ENCODE results near the gene CHODL.

Gene CHODL

GRCh38 chr21:18235545-18235944 is 9.1 kb upstream of the CHODL start:
- TF ChIP-seq, protein P1, sequence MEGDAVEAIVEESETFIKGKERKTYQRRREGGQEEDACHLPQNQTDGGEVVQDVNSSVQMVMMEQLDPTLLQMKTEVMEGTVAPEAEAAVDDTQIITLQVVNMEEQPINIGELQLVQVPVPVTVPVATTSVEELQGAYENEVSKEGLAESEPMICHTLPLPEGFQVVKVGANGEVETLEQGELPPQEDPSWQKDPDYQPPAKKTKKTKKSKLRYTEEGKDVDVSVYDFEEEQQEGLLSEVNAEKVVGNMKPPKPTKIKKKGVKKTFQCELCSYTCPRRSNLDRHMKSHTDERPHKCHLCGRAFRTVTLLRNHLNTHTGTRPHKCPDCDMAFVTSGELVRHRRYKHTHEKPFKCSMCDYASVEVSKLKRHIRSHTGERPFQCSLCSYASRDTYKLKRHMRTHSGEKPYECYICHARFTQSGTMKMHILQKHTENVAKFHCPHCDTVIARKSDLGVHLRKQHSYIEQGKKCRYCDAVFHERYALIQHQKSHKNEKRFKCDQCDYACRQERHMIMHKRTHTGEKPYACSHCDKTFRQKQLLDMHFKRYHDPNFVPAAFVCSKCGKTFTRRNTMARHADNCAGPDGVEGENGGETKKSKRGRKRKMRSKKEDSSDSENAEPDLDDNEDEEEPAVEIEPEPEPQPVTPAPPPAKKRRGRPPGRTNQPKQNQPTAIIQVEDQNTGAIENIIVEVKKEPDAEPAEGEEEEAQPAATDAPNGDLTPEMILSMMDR (IDR thresholded peaks at IDR 0.05; ENCODE audit: extremely low read depth, insufficient read depth, missing control alignments), result no peak
- DNase-seq (ENCODE audit: low spot score), result no peak
- in situ Hi-C loops (cut with MboI; ENCODE audit: low pct_unique_long_range_greater_than_20kb, low sequenced_read_pairs, unreplicated experiment), result no loop called here

- in situ Hi-C loops (cut with MboI; ENCODE audit: low pct_unique_long_range_greater_than_20kb, low sequenced_read_pairs, unreplicated experiment), result no loop called here
- no peak for DNase-seq (ENCODE audit: low spot score)
- TF ChIP-seq, protein P1 (IDR thresholded peaks at IDR 0.05; ENCODE audit: extremely low read depth, insufficient read depth, missing control alignments), result no peak
Observed at GRCh38 chr21:18245464-18245967, 883 bp downstream of the CHODL start.

GRCh38 chr21:18248171-18248570 is 3.5 kb downstream of the CHODL start:
- in situ Hi-C loops (cut with MboI; ENCODE audit: low pct_unique_long_range_greater_than_20kb, low sequenced_read_pairs, unreplicated experiment), result no loop called here
- DNase-seq (ENCODE audit: low spot score), result no peak
- TF ChIP-seq, protein P1 (IDR thresholded peaks at IDR 0.05; ENCODE audit: extremely low read depth, insufficient read depth, missing control alignments), result no peak

DNA sequence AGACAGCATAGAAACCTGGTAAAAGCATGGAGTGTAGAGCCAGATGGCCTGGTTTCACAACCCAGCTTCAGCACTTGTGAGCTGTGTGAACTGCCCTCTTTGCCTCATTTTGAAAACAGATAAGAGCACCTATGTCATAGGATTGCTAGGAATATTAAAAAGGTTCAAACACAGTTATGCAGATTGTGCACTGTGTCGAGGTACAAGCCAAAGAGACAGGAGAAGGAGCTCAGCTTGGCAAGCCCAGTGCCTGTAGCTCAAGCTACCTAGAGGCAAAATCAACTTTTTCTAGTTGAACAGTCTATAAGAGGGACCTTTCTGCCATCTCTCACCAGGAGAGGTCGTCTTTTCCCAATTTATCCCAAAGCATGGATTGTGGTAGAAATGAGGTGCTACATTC is 5.0 kb downstream of the CHODL start:
- DNase-seq (ENCODE audit: low spot score), result no peak
- TF ChIP-seq, protein P1 (IDR thresholded peaks at IDR 0.05; ENCODE audit: extremely low read depth, insufficient read depth, missing control alignments), result no peak
- in situ Hi-C loops (cut with MboI; ENCODE audit: low pct_unique_long_range_greater_than_20kb, low sequenced_read_pairs, unreplicated experiment), result no loop called here

GRCh38 chr21:18251065-18251464 is 6.4 kb downstream of the CHODL start:
- no peak for DNase-seq (ENCODE audit: low spot score)
- in situ Hi-C loops (cut with MboI; ENCODE audit: low pct_unique_long_range_greater_than_20kb, low sequenced_read_pairs, unreplicated experiment), result no loop called here
- TF ChIP-seq, protein P1 (IDR thresholded peaks at IDR 0.05; ENCODE audit: extremely low read depth, insufficient read depth, missing control alignments), result no peak

- TF ChIP-seq, protein P1 (IDR thresholded peaks at IDR 0.05; ENCODE audit: extremely low read depth, insufficient read depth, missing control alignments), result no peak
- in situ Hi-C loops (cut with MboI; ENCODE audit: low pct_unique_long_range_greater_than_20kb, low sequenced_read_pairs, unreplicated experiment), result no loop called here
- no peak for DNase-seq (ENCODE audit: low spot score)
Observed at GRCh38 chr21:18252256-18252655, 7.6 kb downstream of the CHODL start.

DNA sequence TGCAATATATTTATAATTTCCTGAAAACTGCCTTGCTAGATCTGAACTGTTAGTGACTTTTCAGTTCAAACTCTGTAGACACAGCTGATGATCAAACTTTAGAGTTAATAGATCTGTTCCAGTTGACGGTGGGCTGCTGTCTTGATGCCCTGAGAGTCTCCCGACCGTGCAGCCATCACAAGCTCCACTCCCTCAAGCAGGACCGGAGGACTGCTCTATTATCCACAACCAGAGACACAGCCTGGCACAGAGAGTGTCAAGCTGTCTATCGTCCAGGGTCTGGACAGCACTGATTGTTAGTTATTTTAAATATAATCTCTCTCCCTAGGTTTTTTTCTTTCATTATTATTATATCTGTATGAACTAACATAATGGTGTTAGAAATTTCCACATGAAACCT is 8.0 kb downstream of the CHODL start:
- TF ChIP-seq, protein P1 (IDR thresholded peaks at IDR 0.05; ENCODE audit: extremely low read depth, insufficient read depth, missing control alignments), result no peak
- in situ Hi-C loops (cut with MboI; ENCODE audit: low pct_unique_long_range_greater_than_20kb, low sequenced_read_pairs, unreplicated experiment), result no loop called here

More for the DNA sequence above, 8.0 kb downstream of the CHODL start:
- DNase-seq (ENCODE audit: low spot score), result no peak

All from GM13977 (cell line).